Brain pericyte (primary cell): ENCODE results near the gene CAVIN1.
"Not testable (repeated sequence)": the region's sequence is repeated elsewhere in the genome, so short reads cannot be mapped to it uniquely, and the experiment has no call there.

Experiments used
- DNase-seq: peaks from one replicate; pipeline ENCODE4 v3.0.0-alpha.2; 2012; ENCODE audit warnings: low read depth, low spot score

Gene CAVIN1

GRCh38 chr17:42405076-42405475, 18.0 kb downstream of the CAVIN1 start:
- no peak for DNase-seq

DNA sequence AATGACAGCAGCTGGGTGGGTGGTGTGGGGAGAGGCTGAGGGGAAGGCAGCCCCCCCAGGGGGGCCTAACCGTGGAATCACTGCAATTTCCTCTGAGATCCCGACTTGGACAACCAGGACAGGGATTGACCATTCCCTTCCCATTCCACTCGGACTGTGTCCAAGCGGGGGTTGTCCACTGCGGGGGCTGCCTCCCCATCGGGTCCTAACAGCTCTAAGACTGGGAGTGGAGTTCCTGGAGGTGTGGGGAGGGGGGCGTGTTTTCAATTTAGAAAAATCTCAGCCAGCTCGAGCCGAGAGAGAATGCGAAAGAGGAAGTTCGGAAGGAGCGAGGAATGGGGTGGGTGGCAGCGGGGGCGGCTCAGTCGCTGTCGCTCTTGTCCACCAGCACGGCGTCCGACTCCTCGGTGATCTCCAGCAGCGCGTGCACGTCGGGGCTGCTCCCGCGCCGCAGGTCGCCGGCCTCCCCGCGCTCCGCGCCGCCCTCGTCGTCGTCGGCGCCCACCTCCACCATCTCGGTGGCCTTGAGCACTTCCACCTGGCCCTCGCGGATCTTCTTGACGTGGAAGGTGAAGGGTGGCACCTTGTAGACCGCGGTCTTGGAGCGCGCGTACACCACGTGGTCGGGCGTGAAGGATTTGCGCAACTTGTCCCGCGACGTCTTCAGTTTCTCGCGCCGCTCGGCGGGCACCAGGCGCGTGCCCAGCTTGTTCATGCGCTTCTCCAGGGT, 18.6 kb downstream of the CAVIN1 start:
- no peak for DNase-seq

GRCh38 chr17:42403150-42403549, 19.9 kb downstream of the CAVIN1 start:
- DNase-seq: no peak

- DNase-seq: no peak
These were observed 20.9 kb downstream of the CAVIN1 start for GRCh38 chr17:42402117-42402516.

GRCh38 chr17:42400844-42401375, 22.1 kb downstream of the CAVIN1 start:
- not testable (repeated sequence) for DNase-seq

DNA sequence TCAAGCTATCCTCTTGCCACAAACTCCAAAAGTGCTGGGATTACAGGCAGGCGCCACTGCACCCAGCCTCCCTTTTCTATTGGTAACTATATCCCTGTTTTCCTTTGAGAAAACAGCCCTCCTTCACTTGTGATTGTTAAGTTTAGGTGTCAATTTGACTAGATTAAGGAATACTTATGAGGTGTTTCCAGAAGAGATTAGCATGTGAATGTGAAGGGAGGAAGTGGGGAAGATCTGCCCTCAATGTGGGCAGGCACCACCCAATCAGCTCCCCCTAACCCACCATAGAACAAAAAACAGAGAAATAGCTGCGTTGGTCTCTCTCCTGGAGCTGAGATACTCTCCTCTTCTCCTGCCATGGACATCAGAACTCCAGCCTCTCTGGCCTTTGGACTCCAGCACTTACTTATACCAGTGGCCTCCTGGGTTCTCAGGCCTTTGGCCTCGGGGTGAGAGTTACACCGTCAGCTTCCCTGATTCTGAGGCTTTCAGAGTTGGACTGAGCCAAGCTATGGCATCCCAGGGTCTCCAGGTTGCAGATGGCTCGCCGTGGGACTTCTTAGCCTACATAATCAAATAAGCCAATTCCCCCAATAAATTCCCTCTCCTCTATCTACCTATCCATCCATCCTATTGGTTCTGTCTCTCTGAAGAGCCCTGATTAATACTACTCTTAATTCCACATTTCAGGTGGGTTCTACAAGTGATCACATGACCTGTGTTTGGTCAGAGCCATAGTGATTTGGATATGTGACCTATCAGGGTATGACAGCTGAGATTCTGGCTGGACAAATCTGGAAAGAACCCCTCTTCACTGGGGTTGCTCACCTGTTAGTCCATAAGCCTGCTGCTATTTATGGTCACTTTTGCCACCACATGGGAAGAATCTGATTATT, 22.9 kb downstream of the CAVIN1 start:
- no peak for DNase-seq

DNA sequence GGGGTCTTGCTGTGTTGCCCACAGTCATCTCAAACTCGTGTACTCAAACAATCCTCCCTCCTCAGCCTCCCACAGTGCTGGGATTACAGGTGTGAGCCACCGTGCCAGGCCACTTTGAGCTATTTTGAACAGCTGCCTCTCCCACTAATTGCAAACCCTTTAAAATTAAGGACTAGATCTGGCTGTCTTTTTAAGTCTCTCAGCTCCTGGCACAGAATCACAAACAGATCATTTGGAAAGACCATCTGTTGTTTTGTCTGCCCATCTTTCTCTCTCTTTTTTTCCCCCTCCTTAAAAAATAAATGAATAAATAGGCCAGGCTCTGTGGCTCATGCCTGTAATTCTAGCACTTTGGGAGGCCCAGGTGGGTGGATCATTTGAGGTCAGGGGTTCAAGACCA, 23.9 kb downstream of the CAVIN1 start:
- no peak for DNase-seq

DNA sequence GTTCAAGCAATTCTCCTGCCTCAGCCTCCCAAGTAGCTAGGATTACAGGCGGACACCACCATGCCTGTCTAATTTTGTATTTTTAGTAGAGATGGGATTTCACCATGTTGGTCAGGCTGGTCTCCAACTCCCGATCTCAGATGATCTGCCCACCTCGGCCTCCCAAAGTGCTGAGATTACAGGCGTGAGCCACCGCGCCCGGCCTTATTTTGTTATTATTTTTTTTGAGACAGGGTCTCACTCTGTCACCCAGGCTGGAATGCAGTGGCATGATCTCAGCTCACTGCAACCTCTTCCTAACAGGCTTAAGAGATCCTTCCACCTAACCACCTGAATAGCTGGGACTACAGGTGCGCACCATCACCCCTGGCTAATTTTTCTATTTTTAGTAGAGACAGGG, 27.5 kb downstream of the CAVIN1 start:
- not testable (repeated sequence) for DNase-seq

- no peak for DNase-seq
These were observed 28.2 kb downstream of the CAVIN1 start for GRCh38 chr17:42394838-42395237.

GRCh38 chr17:42392692-42393415, 30.2 kb downstream of the CAVIN1 start:
- DNase-seq: no peak

DNA sequence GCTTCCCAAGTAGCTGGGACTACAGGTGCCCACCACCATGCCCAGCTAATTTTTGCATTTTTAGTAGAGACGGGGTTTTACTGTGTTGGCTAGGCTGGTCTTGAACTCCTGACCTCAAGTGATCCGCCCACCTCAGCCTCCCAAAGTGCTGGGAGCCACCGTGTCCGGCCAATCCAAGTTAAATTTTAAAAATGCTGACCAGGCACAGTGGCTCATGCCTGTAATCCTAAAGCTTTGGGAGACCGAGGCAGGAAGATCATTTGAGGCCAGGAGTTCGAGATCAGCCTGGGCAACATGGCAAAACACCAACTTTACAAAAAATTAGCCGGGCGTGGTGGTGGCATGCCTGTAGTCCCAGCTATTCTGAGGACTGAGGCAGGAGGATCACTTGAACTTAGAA, 31.6 kb downstream of the CAVIN1 start:
- DNase-seq: not testable (repeated sequence)

- DNase-seq: no peak
These were observed 33.2 kb downstream of the CAVIN1 start for GRCh38 chr17:42389899-42390298.

GRCh38 chr17:42389135-42389417, 34.0 kb downstream of the CAVIN1 start:
- no peak for DNase-seq

GRCh38 chr17:42388381-42389134, 34.5 kb downstream of the CAVIN1 start, which contains the start of gene STAT3:
TSS of gene STAT3 (minus strand) at chr17:42388442. CDS start at chr17:42348516, 39,926 bp downstream.
- DNase-seq: peak; percentile 100

- no peak for DNase-seq
These were observed 35.2 kb downstream of the CAVIN1 start for GRCh38 chr17:42387661-42388380.

GRCh38 chr17:42386777-42387657, 36.0 kb downstream of the CAVIN1 start:
- DNase-seq: no peak

- no peak for DNase-seq
These were observed 41.2 kb downstream of the CAVIN1 start for GRCh38 chr17:42381898-42382297.

GRCh38 chr17:42380935-42381334, 42.1 kb downstream of the CAVIN1 start:
- DNase-seq: no peak

GRCh38 chr17:42378959-42379594, 44.0 kb downstream of the CAVIN1 start:
- no peak for DNase-seq
